NCI-H2171 (cell line): ENCODE measurements around the gene GPR173.

Experiments used
- DNase-seq: peaks from one replicate; lab custom pipeline; 2025; lab: John Stamatoyannopoulos, UW

GPR173 gene

GRCh38 chrX:53071604-53072417, 23.2 kb downstream of the GPR173 start:
- DNase-seq: peak; percentile 59

DNA sequence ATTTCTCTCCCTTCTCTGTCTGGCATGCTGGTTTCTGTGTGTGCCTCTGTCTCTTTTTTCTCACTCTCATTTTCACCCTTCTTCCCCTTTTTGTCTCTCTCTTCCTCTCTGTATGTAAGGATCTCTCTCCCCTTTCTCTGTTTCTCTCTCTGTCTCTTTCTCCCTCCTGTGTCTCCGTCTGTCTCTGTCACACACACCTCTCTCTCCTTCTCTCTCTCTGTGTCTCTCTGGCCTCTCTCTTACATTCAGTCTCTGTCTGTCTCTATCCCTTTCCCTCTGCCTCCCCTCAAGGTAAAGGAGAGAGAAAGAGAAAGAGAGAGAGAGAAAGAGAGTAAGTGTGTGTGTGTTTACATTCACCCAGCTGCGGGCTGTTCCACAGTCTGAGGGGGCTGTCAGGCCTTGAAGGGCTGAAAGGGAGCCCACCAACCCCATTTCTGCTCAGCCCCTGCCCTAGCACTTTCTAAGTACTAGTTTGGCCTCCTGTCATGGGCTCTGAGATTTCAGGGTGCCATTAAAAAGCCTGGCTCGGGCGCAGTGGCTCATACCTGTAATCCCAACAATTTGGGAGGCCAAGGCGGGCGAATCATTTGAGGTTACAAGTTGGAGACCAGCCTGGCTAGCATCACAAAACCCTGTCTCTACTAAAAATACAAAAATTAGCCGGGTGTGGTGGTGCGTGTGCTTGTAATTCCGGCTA, 24.0 kb downstream of the GPR173 start:
- DNase-seq: no peak

GRCh38 chrX:53073115-53073586, 24.6 kb downstream of the GPR173 start:
- peak; percentile 38 for DNase-seq

GRCh38 chrX:53075011-53075410, 26.4 kb downstream of the GPR173 start:
- DNase-seq: no peak

DNA sequence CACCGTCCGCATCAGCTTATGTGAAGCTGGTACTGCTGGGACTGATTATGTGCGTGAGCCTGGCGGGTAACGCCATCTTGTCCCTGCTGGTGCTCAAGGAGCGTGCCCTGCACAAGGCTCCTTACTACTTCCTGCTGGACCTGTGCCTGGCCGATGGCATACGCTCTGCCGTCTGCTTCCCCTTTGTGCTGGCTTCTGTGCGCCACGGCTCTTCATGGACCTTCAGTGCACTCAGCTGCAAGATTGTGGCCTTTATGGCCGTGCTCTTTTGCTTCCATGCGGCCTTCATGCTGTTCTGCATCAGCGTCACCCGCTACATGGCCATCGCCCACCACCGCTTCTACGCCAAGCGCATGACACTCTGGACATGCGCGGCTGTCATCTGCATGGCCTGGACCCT, 28.1 kb downstream of the GPR173 start:
- no peak for DNase-seq

- no peak for DNase-seq
Observed at GRCh38 chrX:53077207-53078197, 28.9 kb downstream of the GPR173 start.

DNA sequence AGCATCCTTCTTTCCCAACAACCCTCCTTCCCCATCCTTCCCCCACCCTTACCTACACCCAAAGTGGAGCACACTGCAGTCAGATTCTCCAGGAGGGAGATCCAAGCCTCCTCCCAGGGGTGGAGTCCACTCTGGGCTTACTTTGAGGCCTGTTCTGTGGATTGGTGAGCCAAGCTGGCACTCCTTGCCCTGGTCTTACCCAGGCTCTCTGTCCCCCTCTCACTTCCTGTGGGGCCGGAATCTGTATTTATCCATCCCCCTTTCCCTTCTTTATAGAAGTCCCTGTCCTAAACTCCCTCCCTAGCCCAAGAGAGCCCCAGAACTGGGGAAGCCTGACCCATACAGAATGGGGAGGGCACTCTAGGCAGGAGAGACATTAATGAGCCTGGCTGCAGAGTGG, 30.4 kb downstream of the GPR173 start:
- no peak for DNase-seq

- no peak for DNase-seq
Observed at GRCh38 chrX:53080628-53081580, 32.3 kb downstream of the GPR173 start.

DNA sequence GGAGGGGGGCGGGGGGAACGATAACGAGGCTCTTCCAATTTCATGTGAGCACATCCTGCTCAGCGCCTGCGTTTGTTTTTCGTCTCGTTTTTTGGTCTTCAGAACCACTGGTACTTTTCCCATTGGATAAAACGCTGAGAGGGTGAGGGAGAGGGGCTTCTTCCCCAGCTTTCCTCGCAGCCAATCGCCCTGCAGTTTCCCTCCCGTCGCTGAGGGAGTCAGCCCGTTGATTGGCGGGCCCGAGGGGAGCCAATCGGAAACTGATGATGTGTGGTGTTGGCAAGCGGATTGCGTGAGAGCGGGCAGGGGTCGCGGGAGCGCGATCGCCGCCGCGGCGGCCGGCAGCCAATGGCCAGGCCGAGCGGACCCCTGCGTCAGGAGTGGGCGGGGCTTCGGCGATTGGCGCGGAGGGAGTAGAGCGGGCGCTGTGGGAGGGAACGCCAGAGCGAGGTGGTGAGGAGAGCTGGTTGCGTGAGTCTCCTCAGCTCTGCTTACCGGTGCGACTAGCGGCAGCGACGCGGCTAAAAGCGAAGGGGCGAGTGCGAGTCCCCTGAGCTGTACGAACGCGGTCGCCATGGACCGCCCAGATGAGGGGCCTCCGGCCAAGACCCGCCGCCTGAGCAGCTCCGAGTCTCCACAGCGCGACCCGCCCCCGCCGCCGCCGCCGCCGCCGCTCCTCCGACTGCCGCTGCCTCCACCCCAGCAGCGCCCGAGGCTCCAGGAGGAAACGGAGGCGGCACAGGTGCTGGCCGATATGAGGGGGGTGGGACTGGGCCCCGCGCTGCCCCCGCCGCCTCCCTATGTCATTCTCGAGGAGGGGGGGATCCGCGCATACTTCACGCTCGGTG, 33.6 kb downstream of the GPR173 start, which contains the start of gene TSPYL2:
Gene TSPYL2, plus strand, starts transcription at position 443 of the 848 bp plus-strand sequence. Its CDS starts 132 bp downstream, at position 575.
- peak; percentile 83 for DNase-seq

GRCh38 chrX:53082773-53083616, 34.4 kb downstream of the GPR173 start:
- DNase-seq: no peak

DNA sequence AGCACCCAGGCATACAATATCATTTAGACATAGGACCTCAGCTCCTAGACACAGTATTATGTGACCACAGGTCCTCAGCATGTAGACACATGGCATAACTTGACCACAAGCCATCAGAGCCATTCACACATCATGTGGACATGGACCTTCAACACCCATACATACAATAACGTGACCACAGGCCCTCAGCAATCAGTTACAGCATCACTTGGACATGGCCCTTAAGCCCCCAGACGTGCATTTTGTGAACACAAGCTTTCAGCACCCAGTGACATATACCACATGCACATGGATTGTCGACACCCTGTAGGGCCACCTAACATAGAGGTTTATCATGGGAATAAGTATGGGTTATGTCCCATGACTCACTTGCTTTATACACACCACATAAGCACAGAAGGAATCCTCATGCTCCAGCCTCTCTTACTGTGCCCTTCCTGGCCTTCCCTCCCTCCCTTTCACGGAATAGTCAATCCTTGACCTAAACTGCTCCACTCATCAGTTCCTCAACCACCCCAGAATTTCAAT, 35.5 kb downstream of the GPR173 start:
- no peak for DNase-seq

- DNase-seq: no peak
Observed at GRCh38 chrX:53084863-53085262, 36.3 kb downstream of the GPR173 start.

DNA sequence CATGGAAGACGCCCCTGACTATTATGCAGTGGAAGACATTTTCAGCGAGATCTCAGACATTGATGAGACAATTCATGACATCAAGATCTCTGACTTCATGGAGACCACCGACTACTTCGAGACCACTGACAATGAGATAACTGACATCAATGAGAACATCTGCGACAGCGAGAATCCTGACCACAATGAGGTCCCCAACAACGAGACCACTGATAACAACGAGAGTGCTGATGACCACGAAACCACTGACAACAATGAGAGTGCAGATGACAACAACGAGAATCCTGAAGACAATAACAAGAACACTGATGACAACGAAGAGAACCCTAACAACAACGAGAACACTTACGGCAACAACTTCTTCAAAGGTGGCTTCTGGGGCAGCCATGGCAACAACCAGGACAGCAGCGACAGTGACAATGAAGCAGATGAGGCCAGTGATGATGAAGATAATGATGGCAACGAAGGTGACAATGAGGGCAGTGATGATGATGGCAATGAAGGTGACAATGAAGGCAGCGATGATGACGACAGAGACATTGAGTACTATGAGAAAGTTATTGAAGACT, 37.2 kb downstream of the GPR173 start:
- DNase-seq: no peak

- no peak for DNase-seq
Observed at GRCh38 chrX:53086464-53086863, 37.9 kb downstream of the GPR173 start.

GRCh38 chrX:53087388-53087831, 38.8 kb downstream of the GPR173 start:
- no peak for DNase-seq

- peak; percentile 79 for DNase-seq
Observed at GRCh38 chrX:53088136-53088974, 39.8 kb downstream of the GPR173 start.

DNA sequence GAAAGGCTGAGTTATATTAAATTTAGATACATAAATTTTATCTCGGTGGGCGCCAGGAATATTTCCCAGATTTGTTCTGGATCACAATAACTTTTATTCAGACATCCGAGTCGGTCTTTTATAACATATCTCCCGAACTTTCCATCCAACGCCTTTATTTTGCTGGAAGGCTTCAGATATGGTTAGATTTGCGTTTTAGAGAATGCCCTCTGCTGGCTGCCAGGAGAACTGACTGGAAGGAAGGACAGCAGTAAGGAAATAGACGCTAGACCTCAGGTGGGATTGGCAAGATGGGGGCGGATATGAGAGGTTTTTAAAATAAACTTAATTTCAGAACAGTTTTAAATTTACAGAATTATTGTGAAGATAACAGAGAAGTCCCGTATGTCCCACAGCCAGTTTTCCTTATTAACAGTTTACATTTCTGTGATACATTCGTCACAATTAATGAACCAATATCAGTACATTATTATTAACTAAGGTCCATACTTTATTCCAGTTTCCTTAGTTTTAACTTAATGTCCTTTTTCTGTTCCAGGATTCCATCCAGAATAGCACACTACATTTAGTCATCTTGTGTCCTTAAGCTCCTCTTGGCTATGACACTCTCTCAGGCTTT, 40.7 kb downstream of the GPR173 start:
- peak; percentile 32 for DNase-seq
